Activated T-cell treated with anti-CD3 and anti-CD28 coated beads, Interleukin-2, amount 50 U/mL, for 4 hours (primary cell): Measurements from ENCODE around the gene FOXB2. TPM values are rescaled to one million over a fixed set of nuclear protein-coding genes. Genes with fewer than 3 reads are reported as not detected.
"Not testable (repeated sequence)": the region's sequence is repeated elsewhere in the genome, so short reads cannot be mapped to it uniquely, and the experiment has no call there.

Experiments
- ATAC-seq, 2 donors: fragments of 200-7000 bp; cut with Tn5 transposase; one replicate each; pipeline ENCODE4 v1.10.0; 2021
- DNase-seq: peaks from one replicate; pipeline ENCODE4 v3.0.0-alpha.2; 2020
- H3K27me3 Mint-ChIP-seq: one replicate; pipeline ENCODE4 v1.8.0; 2021; ENCODE audit warnings: low read depth, mixed read lengths
- H3K36me3 Mint-ChIP-seq: one replicate; pipeline ENCODE4 v1.8.0; 2022; ENCODE audit warnings: mixed read lengths; ENCODE audit not compliant: insufficient read depth
- H3K4me1 Mint-ChIP-seq: one replicate; pipeline ENCODE4 v1.8.0; 2021; ENCODE audit warnings: low read depth, mixed read lengths
- H3K4me3 Mint-ChIP-seq: one replicate; pipeline ENCODE4 v1.8.0; 2021; ENCODE audit warnings: mild to moderate bottlenecking, moderate library complexity, mixed read lengths
- H3K9me3 Mint-ChIP-seq: one replicate; pipeline ENCODE4 v1.8.0; 2021; ENCODE audit warnings: mixed read lengths
- total RNA-seq, 3 donors: library from RNA; stranded (reverse); gene quantifications; one replicate each; pipeline ENCODE4 v1.2.1, GENCODE V29; 2021

Gene FOXB2
- total RNA-seq, 3 donors from 2014 or later: not detected

DNA sequence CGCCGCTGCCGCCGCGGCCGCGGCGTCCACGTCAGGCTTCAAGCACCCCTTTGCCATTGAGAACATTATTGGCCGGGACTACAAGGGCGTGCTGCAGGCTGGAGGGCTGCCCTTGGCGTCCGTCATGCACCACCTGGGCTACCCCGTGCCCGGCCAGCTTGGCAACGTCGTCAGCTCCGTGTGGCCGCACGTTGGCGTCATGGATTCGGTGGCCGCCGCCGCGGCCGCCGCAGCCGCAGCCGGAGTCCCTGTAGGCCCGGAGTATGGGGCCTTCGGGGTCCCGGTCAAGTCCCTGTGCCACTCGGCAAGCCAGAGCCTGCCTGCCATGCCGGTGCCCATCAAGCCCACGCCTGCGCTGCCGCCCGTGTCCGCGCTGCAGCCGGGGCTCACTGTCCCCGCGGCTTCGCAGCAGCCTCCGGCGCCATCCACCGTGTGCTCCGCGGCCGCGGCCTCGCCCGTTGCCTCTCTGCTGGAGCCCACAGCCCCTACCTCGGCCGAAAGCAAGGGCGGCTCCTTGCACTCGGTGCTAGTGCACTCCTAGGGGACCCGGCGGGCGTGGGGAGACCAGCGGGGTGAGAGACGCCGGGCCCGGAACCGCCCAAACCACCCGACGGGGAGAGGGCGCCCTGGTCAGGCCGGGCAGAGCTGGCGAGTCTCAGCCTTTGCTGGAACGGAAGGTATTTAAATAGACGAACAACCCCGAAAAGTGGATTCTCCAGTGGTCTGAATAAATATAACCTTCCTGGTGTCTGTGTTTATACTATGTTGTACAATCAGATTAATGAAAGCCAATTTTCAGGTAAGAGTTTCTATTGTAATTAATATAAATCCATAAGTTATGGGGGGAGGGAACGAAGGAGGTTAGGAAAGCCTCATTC, 1.2 kb downstream of the FOXB2 start:
- DNase-seq: no peak
- peak; percentile 23 to 48 for ATAC-seq
- H3K9me3 Mint-ChIP-seq: no peaks in the 10 kb centered on the region
- peaks cover 84% of the 10 kb centered on the region for H3K27me3 Mint-ChIP-seq
- peak overlapping the region; percentile 29 for H3K4me3 Mint-ChIP-seq
- peaks cover 36% of the 10 kb centered on the region for H3K4me1 Mint-ChIP-seq
- no peaks in the 10 kb centered on the region for H3K36me3 Mint-ChIP-seq

DNA sequence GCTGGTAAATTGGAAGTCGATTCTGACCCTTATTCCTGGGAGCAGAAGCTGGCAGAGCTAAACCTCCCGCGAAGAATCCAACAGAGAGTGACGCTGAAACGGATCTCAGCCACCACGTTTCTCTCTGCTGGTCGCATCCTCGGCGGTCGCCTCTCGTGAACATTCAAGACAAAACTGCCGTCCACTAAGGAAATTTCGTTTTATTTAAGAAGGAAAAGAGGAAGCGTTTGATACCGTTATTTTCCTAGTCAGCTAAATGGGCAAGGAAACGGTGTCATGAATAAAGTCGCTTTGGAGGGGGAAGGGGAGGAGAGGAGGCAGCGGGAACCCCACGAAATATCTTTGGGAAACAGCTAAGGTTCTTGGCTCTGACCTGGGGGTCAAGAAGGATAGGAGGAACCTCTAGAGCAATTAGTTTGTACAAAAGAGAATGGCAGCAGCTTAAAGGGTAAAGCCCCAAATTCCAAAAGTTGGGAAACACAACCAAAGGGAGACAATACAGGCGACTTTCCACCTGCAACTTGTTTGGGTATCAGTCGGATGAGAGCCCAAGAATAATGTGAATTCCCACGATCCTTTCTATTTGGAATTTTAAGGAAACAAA, 1.9 kb downstream of the FOXB2 start:
- Mint-ChIP-seq H3K27me3 (peaks cover 83% of the 10 kb centered on the region), H3K4me3 (peak overlapping the region; percentile 29)

DNA sequence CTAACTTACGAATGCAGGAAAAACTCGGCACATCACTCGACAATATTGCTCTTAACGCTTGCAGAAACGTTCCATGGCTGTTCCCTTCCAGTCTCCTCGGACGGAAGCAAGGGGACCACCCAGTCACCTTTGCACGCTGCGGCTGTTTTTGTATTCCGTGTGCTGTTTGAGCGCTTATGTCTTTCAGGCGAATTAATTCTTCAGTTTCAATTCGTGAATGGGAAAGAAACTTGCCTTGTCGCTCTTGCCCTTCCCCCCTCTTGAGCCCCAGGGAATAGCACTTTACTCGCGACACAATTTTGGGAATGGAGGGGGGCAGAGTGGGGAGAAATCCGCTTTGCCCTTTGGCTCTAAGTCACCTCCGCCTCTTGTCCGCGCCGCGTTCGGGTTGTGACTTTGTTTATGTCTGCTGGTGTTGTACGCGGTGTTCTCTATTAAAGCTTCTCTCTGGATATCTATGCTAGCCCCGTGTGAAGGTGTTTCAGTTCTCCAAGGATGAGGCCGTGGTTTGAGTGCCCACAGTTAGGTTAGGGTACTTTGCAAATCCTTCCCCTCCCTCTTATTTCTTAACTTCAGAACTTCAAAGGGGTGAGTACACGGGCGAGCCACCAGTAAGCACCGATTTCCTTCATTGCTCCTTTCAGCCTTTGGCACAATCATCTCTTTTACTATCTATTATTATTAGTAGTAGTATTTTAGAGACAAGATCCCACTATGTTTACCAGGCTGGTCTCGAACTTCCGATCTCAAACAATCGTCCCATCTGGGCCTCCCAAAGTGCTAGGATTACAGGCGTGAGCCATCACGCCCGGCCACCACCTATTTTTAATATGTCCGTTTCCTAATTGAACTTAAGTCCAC, 2.7 kb downstream of the FOXB2 start:
- Mint-ChIP-seq H3K36me3 (no peaks in the 10 kb centered on the region), H3K9me3 (no peaks in the 10 kb centered on the region), H3K4me1 (peaks cover 35% of the 10 kb centered on the region), H3K27me3 (peaks cover 75% of the 10 kb centered on the region), H3K4me3 (no peak overlapping the region)
- no peak for DNase-seq
- ATAC-seq: no peak

More for the DNA sequence above, 1.9 kb downstream of the FOXB2 start:
- DNase-seq: no peak
- no peak for ATAC-seq
- Mint-ChIP-seq H3K36me3 (no peaks in the 10 kb centered on the region), H3K4me1 (peaks cover 35% of the 10 kb centered on the region), H3K9me3 (no peaks in the 10 kb centered on the region)

DNA sequence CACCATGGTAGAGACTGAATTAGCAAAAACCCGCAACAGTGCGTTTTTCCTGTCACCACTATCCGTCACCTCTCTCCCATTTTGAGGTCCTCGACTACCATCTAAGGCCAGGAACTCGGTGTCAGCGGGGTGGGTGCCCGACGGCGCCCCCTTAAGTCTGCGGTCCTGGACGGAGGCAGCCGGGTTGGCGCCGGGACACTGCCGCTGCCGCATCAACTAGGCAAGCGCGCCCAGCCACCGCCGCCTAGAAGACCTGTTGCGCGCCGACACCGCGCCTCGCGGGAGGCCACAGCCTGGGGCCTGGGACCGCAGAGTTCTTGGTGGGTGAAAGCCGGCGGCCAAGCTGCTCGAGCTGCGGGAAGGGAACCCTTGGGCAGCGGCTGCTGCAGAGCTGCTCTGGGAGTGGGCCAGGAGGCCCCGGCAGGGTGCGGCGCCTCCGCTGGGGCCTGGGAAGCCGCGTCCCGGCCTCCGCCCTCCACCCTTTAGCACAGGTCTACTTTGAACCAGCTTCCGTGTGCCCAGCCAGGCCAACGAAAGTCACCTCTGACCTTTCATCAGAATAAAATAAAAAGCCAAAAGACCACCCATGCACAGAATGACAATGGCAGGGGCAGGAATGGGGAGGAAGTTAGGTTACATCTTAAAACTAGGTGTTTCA, 3.5 kb downstream of the FOXB2 start:
- Mint-ChIP-seq H3K36me3 (no peaks in the 10 kb centered on the region), H3K4me3 (no peak overlapping the region), H3K4me1 (peaks cover 32% of the 10 kb centered on the region), H3K9me3 (no peaks in the 10 kb centered on the region), H3K27me3 (peaks cover 68% of the 10 kb centered on the region)
- no peak for DNase-seq
- peak in 1 of 2 donors; percentile 13 for ATAC-seq

DNA sequence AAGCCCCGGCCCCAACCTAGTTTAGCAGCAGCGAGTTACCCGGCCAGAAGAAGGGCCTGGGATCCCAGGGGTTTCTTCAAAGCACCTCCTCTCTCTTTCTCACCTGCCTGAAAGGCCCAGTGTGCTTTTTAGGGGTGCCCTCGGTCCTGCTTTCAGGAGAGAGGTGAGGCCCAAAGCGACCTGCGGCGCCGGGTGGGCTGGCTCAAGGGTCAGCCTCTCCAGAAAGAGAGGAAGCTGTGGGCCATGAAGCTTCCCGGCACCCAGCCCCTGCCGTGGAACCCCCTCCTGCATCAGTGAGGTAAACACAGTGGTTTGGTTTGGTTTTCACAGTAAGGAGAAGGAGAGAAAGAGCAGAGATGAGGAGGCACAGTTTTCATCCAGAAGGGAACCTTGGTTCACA, 4.3 kb downstream of the FOXB2 start:
- Mint-ChIP-seq H3K36me3 (no peaks in the 10 kb centered on the region), H3K4me3 (no peak overlapping the region), H3K27me3 (peaks cover 68% of the 10 kb centered on the region), H3K4me1 (peaks cover 30% of the 10 kb centered on the region), H3K9me3 (no peaks in the 10 kb centered on the region)
- DNase-seq (no peak), ATAC-seq (no peak)

DNA sequence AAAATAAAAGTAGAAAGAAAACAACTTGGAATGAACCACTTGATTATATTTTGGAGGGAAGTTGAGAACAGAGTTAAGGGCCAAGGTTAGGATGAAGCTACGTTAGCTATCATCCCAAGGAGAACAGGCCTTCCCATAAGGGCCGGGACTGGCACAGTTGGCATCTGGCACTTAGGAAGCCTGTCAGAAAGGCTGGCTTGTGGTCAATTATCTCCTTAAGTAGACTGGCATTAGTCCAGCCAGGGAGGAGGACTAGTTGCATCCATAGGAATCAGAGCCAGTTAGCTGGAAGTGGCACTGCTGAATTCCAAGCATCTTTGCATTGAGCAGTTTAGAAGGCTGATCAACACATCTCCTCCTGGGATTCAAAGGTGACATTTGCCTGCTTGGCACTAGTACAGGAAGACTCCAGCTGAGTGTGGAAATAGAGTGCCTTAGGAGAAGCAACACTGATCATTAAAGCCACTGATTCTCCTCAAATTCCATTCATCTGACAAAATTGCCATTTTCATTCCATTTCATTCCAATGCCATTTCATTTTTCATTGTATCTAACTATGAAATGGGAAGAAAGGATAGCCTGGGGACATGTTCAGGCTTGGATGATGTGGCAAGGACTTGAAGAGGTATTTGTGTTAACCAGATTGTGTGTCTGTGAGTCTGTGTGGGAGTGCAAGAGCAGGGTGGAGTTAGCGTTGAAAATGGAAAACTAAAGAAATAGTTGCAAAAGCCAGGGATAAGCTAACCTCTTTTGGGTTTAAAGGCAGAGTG, 5.5 kb downstream of the FOXB2 start:
- H3K36me3 Mint-ChIP-seq: no peaks in the 10 kb centered on the region
- no peak for ATAC-seq
- H3K4me3 Mint-ChIP-seq: no peak overlapping the region
- peaks cover 19% of the 10 kb centered on the region for H3K4me1 Mint-ChIP-seq
- no peak for DNase-seq
- H3K27me3 Mint-ChIP-seq: peaks cover 61% of the 10 kb centered on the region
- H3K9me3 Mint-ChIP-seq: no peaks in the 10 kb centered on the region

DNA sequence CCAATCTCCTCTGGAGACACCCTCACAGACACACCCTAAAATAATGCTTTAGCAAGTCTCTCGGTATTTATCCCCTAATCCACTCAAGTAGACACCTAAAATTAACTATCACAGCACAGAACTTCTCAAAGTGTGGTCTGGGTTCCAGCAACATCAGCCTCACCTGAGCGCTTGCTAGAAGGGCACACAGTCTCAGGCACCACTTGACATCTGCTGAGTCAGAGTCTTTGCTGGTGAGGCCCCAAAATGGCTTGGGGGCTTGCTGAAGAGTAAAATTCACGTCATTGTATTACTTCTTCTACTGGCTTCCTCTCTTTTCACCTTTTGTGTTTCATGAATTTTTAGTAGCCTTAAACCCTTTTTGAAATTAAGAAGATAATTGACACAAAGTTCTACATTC, 9.0 kb downstream of the FOXB2 start:
- Mint-ChIP-seq H3K36me3 (no peaks in the 10 kb centered on the region), H3K4me1 (no peaks in the 10 kb centered on the region), H3K4me3 (no peak overlapping the region), H3K9me3 (no peaks in the 10 kb centered on the region), H3K27me3 (peaks cover 48% of the 10 kb centered on the region)
- no peak for DNase-seq
- ATAC-seq: no peak

DNA sequence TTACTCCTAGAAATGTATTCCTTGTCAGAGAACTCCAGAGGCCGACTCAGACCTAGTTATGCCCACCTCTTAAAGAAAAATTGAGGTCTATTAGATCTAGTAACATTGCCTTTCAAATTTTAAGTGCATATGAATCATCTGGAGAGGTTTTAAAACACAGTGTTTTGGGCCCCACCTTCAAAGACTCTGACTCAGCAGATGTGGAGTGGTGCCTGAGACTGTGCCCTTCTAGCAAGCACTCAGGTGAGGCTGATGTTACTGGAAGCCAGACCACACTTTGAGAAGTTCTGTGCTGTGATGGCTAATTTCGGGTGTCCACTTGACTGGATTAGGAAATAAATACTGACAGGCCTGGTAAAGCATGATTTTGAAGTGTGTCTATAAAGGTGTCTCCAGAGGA, 10.6 kb downstream of the FOXB2 start:
- Mint-ChIP-seq H3K36me3 (no peaks in the 10 kb centered on the region), H3K9me3 (no peaks in the 10 kb centered on the region), H3K27me3 (peaks cover 36% of the 10 kb centered on the region), H3K4me1 (no peaks in the 10 kb centered on the region), H3K4me3 (no peak overlapping the region)
- ATAC-seq (no peak), DNase-seq (no peak)

DNA sequence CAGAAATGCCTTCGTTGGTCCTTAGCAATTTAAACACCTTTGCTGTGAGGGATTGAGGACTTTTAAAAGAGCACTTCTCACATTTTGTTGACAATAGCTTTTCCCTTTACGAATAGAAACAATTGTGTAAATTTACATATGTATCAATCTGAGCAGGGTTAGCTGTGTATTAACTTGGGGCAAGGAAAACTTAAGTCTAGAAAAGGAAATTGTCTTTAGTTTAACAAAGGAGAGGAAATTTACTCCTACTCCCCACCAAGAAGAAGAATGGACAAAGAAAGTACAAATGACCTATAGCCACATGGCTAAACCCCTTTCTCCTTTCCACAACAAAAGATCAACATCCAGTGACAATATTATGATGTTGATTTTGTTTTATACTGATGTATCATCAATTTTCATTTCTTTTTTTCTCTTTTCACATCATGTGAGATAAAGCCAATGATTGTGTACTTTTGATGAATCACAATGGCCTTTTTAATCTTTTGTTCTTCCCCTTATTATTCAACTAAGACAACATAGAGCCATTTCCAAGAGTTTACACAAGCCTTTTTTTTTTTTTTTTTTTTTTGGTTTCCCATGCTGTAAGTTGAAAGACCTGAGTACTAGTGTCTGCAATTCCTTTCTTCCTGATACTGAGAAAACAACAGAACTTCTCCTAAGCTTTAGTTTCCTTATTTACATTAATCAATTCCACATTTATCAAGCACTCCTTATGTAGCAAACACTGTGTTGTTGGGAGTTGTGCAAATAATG, 19.0 kb downstream of the FOXB2 start:
- Mint-ChIP-seq H3K36me3 (no peaks in the 10 kb centered on the region), H3K27me3 (peaks cover 4% of the 10 kb centered on the region), H3K4me3 (no peak overlapping the region), H3K9me3 (peaks cover 3% of the 10 kb centered on the region), H3K4me1 (no peaks in the 10 kb centered on the region)
- no peak for DNase-seq
- no peak for ATAC-seq

DNA sequence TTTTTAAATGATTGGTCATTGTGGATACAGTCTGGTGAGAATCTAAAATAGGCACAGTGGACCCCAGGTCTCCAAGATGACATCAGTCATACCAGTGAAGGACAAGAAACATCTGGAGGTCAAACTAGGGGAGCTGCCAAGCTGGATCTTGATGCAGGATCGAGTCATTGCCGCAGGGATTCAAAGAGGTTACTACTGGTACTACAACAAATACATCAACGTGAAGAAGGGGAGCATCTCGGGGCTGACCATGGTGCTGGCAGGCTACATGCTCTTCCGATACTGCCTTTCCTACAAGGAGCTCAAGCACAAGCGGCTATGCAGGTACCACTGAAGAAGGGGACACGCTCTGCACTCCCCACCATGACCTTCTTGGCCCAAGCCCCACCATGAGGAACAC, 20.9 kb downstream of the FOXB2 start:
- Mint-ChIP-seq H3K27me3 (peaks cover 5% of the 10 kb centered on the region), H3K4me3 (no peak overlapping the region), H3K9me3 (peaks cover 3% of the 10 kb centered on the region), H3K4me1 (no peaks in the 10 kb centered on the region), H3K36me3 (no peaks in the 10 kb centered on the region)
- no peak for DNase-seq
- ATAC-seq: no peak

DNA sequence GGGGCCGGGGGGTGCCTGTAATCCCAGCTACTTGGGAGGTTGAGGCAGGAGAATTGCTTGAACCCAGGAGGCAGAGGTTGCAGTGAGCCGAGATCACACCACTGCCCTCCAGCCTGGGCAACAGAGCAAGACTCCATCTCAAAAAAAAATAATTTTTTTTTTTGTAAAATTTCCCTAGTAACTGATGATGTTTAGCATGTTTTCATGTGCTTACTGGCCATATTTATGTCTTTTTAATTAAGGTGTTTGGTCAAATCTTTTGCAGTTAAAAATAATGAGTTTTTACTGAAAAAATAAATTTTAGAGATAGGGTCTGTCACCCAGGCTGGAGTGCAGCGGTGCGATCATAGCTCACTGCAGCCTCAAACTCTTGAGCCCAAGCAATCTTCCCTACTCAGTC, 24.3 kb downstream of the FOXB2 start:
- not testable (repeated sequence) for H3K9me3 Mint-ChIP-seq, H3K27me3 Mint-ChIP-seq, H3K4me1 Mint-ChIP-seq, ATAC-seq, DNase-seq, H3K4me3 Mint-ChIP-seq, H3K36me3 Mint-ChIP-seq

DNA sequence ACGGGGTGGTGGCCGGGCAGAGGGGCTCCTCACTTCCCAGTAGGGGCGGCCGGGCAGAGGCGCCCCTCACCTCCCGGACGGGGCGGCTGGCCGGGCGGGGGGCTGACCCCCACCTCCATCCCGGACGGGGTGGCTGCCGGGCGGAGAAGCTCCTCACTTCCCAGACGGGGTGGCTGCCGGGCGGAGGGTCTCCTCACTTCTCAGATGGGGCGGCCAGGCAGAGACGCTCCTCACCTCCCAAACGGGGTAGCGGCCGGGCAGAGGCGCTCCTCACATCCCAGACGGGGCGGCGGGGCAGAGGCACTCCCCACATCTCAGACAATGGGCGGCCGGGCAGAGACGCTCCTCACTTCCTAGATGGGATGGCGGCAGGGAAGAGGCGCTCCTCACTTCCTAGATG, 41.2 kb downstream of the FOXB2 start:
- H3K27me3 Mint-ChIP-seq, H3K9me3 Mint-ChIP-seq, DNase-seq, H3K36me3 Mint-ChIP-seq, H3K4me1 Mint-ChIP-seq, H3K4me3 Mint-ChIP-seq, ATAC-seq: not testable (repeated sequence)

DNA sequence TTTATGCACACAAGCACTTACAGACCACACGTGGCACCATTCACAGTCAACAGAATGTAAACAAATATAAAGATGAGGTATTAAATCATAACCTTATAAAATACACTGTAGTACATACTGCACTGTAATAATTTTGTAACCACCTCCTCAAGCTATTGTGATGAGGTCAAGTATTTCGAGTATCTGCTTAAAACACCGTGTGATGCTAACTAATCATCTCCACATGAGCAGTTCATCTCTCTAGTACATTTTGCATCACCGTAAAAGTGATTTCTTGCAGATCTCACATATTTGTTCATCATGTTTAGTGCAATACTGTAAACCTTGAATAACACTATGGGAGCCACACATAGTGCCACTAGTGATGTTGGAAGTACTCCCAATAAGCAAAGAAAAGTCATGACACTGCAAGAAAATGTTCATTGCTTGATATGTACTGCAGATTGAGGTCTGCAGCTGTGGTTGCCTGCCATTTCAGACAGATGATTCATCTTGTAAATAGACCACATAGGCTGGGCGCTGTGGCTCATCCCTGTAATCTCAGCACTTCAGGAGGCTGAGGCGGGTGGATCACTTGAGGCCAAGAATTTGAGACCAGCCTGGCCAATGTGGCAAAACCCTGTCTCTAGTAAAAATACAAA, 44.3 kb downstream of the FOXB2 start:
- no peaks in the 10 kb centered on the region for H3K4me1 Mint-ChIP-seq
- no peaks in the 10 kb centered on the region for H3K9me3 Mint-ChIP-seq
- H3K4me3 Mint-ChIP-seq: no peak overlapping the region
- ATAC-seq (no peak), DNase-seq (no peak)
- H3K27me3 Mint-ChIP-seq: no peaks in the 10 kb centered on the region
- no peaks in the 10 kb centered on the region for H3K36me3 Mint-ChIP-seq
